ENCODE results near the gene CHTOP.

The CHTOP gene

GRCh38 chr1:153612755-153613331 lies 21.0 kb upstream of the CHTOP start, which contains the start of gene S100A16:
Gene S100A16 (minus strand): TSS chr1:153613137. CDS start chr1:153608151, 4,986 bp downstream.
- H3K27ac ChIP-seq = peak within 1 kb of the TSS; percentile 94 to 97
- DNase-seq (ENCODE audit: low spot score) = peak; percentile 93

GRCh38 chr1:153613406-153613805 lies 20.5 kb upstream of the CHTOP start:
- peak overlapping the region; percentile 94 to 97 for H3K27ac ChIP-seq
- DNase-seq (ENCODE audit: low spot score) = no peak
- no peak for TF ChIP-seq CTCF (IDR thresholded peaks at IDR 0.05)
- H3K4me3 ChIP-seq = peak overlapping the region; percentile 86

More at GRCh38 chr1:153612755-153613331, 21.0 kb upstream of the CHTOP start, which contains the start of gene S100A16:
- no peak for TF ChIP-seq CTCF (IDR thresholded peaks at IDR 0.05)
- peak within 1 kb of the TSS; percentile 86 for H3K4me3 ChIP-seq

- DNase-seq (ENCODE audit: low spot score) = no peak
- no peak for TF ChIP-seq CTCF (IDR thresholded peaks at IDR 0.05)
- Histone ChIP-seq H3K27ac (peak overlapping the region in 1 of 2 donors; percentile 97), H3K4me3 (no peak overlapping the region)
Observed at GRCh38 chr1:153614189-153614900, 19.5 kb upstream of the CHTOP start.

- H3K27ac ChIP-seq = peak overlapping the region in 1 of 2 donors; percentile 44
- H3K4me3 ChIP-seq = no peak overlapping the region
- DNase-seq (ENCODE audit: low spot score) = no peak
- no peak for TF ChIP-seq CTCF (IDR thresholded peaks at IDR 0.05)
Observed at GRCh38 chr1:153614906-153615305, 19.0 kb upstream of the CHTOP start.

- no peak for DNase-seq (ENCODE audit: low spot score)
- TF ChIP-seq CTCF (IDR thresholded peaks at IDR 0.05) = no peak
- Histone ChIP-seq H3K27ac (no peak overlapping the region), H3K4me3 (no peak overlapping the region)
Observed at GRCh38 chr1:153615406-153615805, 18.5 kb upstream of the CHTOP start.

- Histone ChIP-seq H3K27ac (peak within 1 kb of the TSS in 1 of 2 donors; percentile 67), H3K4me3 (no peak within 1 kb of the TSS)
- no peak for TF ChIP-seq CTCF (IDR thresholded peaks at IDR 0.05)
- no peak for DNase-seq (ENCODE audit: low spot score)
Observed at GRCh38 chr1:153616144-153616916, 17.5 kb upstream of the CHTOP start, which contains the start of gene S100A14. Gene S100A14 (minus strand): TSS chr1:153616325. CDS start chr1:153615858, 467 bp downstream.

All from coronary artery (tissue), 2 donors.